Adipocyte (in vitro differentiated cells): ENCODE measurements around the gene TMEM47.

ENCODE experiments used
- DNase-seq: peaks from one replicate; pipeline ENCODE4 v3.0.0-alpha.2; 2015; ENCODE audit warnings: low read depth
- H3K27me3 ChIP-seq: replicated peaks from 2 replicates; pipeline ENCODE4 v1.7.0; 2013; ENCODE audit warnings: mild to moderate bottlenecking, low read length, moderate library complexity; ENCODE audit not compliant: control insufficient read depth, insufficient read depth
- H3K36me3 ChIP-seq: 2 replicates; pipeline ENCODE4 v1.7.0; 2013; ENCODE audit warnings: low read length, mild to moderate bottlenecking, moderate library complexity; ENCODE audit not compliant: control insufficient read depth, insufficient read depth, severe bottlenecking
- H3K4me1 ChIP-seq: 2 replicates; pipeline ENCODE4 v1.7.0; 2013; ENCODE audit warnings: mild to moderate bottlenecking, low read length, moderate library complexity; ENCODE audit not compliant: control insufficient read depth, insufficient read depth
- H3K4me3 ChIP-seq: 2 replicates; pipeline ENCODE4 v1.7.0; 2013; ENCODE audit warnings: mild to moderate bottlenecking, low read length, moderate library complexity
- H3K9ac ChIP-seq: 2 replicates; pipeline ENCODE4 v1.7.0; 2013; ENCODE audit warnings: mild to moderate bottlenecking, low read length, moderate library complexity
- H3K9me3 ChIP-seq: 2 replicates; pipeline ENCODE4 v1.7.0; 2013; ENCODE audit warnings: mild to moderate bottlenecking, low read length, moderate library complexity; ENCODE audit not compliant: control insufficient read depth

TMEM47 gene

DNA sequence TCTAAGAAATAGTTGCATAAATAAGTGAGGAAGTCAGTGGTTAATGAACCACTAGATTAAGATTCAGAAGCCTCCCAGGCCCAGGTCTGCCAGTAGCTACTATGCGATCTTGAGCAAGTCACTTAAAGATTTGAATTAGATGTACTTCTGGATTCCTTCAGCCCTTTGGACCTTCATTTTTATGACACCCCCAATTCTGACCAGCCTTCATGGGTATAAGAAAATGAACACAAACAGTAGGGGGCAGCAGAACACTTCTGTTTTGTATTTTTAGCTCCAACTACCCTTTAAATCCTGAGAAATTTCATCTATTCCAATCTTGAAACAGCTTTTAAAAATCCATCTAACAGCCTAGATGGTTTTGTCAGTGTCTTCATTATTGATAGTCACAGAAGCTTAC lies 19.0 kb downstream of the TMEM47 start:
- Histone ChIP-seq H3K9me3 (no peaks in the 10 kb centered on the region), H3K9ac (no peak overlapping the region), H3K27me3 (no peaks in the 10 kb centered on the region), H3K4me1 (no peaks in the 10 kb centered on the region), H3K4me3 (no peak overlapping the region), H3K36me3 (peaks cover 17% of the 10 kb centered on the region)
- peak; percentile 70 for DNase-seq

DNA sequence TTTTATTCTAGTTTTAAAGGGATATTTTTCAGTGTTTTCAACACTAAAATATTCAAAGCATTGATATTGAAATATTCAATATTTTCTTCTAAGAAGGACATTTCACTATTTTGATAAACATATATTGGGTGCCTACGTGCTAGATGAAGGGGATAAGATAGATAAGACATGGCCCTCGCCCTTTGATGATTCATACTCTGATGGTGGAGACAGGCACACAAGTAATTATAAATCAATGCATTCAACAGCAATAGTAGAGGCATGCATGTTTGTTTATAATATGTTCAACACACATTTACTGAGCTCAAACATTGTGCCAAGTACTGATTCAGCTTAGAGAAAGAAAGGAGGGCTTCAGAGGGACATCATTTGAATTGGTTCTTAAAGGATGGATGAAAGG lies 22.7 kb downstream of the TMEM47 start:
- no peak for DNase-seq
- H3K4me1 ChIP-seq: peaks cover 10% of the 10 kb centered on the region
- H3K27me3 ChIP-seq: no peaks in the 10 kb centered on the region
- H3K36me3 ChIP-seq: peaks cover 24% of the 10 kb centered on the region
- H3K9me3 ChIP-seq: no peaks in the 10 kb centered on the region
- H3K4me3 ChIP-seq: no peak overlapping the region
- no peak overlapping the region for H3K9ac ChIP-seq

DNA sequence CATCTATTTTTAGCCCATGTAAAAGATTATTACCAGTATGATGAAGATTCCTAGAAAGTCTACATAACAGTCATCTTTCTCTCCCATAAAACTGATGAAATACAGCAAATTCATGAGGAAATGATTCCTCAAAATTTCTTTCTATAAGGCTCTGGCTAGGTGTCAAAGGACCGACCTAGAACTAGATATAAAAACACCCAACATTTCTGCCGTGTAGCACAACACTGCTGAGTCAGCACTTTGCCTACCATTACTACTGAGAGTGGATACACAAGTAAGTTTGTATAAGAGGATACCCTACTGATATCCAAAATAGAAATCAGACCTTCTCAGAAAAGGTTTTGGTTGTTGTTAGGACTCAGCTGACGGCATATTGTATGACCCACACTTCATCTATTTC lies 24.7 kb downstream of the TMEM47 start:
- H3K9ac ChIP-seq: no peak overlapping the region
- no peaks in the 10 kb centered on the region for H3K27me3 ChIP-seq
- H3K4me1 ChIP-seq: peaks cover 30% of the 10 kb centered on the region
- H3K36me3 ChIP-seq: peaks cover 24% of the 10 kb centered on the region
- H3K9me3 ChIP-seq: no peaks in the 10 kb centered on the region
- DNase-seq: no peak
- H3K4me3 ChIP-seq: no peak overlapping the region

DNA sequence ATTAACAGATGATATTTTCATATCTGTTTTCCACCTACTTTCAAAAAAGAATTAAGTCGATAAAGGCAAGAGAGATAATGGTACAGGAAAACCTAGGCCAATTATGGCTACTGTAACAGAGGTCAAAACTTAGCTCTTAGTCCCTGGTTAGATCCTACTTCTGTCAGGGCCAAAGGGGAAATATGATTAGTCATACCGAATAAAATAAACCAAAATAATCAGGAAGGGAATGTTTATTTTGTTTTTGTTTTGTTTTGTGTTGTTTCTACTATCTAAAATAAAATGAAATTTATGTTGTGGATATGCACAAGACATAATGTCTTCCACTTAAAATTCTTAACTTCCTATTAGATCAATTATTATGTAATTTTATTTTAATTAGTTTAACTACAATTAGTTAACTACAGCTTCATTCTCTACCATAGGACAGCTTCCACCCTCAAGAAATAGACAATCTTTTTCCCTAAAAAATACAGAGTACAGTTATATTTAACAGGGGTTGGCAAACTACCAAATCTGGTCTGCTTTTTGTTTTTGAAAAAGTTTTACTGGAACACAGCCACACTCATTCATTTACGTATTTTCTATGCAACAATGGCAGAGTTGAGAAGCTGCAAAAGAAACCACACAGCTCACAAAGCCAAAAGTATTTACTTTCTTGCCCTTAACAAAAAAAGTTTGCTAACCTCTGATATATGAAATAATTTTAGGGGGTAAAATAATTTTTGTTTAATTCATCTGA lies 25.4 kb downstream of the TMEM47 start:
- Histone ChIP-seq H3K4me1 (peaks cover 34% of the 10 kb centered on the region), H3K9ac (no peak overlapping the region), H3K36me3 (peaks cover 24% of the 10 kb centered on the region), H3K27me3 (no peaks in the 10 kb centered on the region), H3K9me3 (no peaks in the 10 kb centered on the region), H3K4me3 (no peak overlapping the region)
- DNase-seq: peak; percentile 61

DNA sequence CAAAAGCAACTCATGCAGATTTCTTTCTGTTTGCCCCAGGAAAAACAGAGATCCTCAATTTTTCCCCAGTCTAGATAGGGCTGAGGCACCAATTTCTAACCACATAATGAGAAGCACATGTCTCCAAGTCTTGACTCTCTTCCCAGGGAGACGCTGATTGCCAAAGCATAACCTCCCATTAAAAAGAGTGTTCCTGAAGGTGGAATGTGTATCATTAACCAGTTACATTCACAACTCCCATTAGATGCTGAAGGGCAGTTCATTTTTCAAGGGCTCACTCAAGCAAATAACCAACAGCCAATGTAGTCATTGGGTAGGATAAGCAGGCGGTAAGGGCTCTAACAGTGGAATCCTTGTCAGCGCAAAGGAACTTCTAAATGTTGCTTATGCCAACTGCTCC lies 27.5 kb downstream of the TMEM47 start:
- peak; percentile 68 for DNase-seq
- H3K36me3 ChIP-seq: peaks cover 10% of the 10 kb centered on the region

DNA sequence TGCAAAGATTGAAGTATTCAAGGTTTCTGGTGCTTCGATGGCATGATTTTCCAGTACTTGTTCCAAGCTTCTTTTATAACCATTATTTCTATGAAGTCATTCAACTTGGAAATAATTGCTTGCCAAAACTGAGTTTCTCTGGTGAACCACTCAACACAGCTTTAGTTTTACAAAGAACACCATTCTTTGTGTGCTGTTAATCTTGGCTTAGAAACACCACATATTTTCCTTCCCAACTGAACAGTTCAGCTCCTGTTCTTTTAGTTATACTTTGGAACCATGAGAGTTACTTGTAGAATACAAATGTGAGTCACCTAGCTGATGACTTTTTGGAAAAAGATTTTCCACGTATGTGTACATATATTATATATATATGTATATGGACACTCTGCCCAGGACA lies 32.7 kb downstream of the TMEM47 start:
- Histone ChIP-seq H3K9me3 (no peaks in the 10 kb centered on the region), H3K27me3 (no peaks in the 10 kb centered on the region), H3K36me3 (no peaks in the 10 kb centered on the region), H3K9ac (no peak overlapping the region), H3K4me3 (no peak overlapping the region), H3K4me1 (peaks cover 24% of the 10 kb centered on the region)
- DNase-seq: no peak

More for the DNA sequence above, 27.5 kb downstream of the TMEM47 start:
- H3K4me3 ChIP-seq: no peak overlapping the region
- H3K9me3 ChIP-seq: no peaks in the 10 kb centered on the region
- H3K4me1 ChIP-seq: peaks cover 34% of the 10 kb centered on the region
- H3K9ac ChIP-seq: no peak overlapping the region
- no peaks in the 10 kb centered on the region for H3K27me3 ChIP-seq

DNA sequence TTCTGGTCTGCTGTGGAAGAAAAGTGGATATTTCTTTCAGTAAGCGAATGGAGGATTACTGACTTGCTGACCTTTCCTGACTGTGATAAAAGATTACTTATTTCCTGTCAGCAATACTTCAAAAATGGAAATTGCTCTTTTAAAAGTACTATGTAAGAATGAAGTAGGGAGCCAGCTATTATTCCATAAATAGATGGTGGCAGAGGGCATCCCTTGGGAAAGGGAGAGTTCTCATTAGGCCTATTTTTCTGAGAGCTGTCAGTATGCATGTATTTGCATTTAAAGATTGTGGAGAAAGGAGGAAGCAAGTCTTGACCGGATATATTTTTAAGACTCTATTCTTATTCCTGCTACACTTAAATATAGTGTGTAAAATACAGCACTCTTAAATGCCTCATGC lies 37.2 kb downstream of the TMEM47 start:
- Histone ChIP-seq H3K4me1 (no peaks in the 10 kb centered on the region), H3K9me3 (no peaks in the 10 kb centered on the region), H3K36me3 (no peaks in the 10 kb centered on the region), H3K4me3 (no peak overlapping the region), H3K9ac (no peak overlapping the region), H3K27me3 (no peaks in the 10 kb centered on the region)
- DNase-seq: no peak

DNA sequence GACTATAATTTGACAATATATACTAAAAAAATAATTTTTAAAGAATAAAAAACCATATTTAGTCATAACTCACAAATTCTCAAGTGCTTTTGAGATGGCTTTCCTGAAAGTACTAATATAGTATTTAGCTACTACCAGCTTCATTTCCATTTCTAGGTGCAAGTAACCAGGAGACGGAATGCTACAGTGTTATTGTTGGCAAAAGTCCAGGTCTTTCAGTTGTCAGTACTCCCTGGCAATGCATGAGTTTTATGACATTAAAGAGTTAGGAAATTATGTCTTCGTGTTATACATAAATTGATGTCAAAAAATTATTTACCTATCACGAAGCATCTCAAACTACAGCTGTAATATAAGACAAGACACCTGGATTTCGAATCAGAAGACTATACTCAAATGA lies 45.0 kb downstream of the TMEM47 start:
- Histone ChIP-seq H3K4me1 (no peaks in the 10 kb centered on the region), H3K27me3 (no peaks in the 10 kb centered on the region), H3K36me3 (no peaks in the 10 kb centered on the region), H3K9me3 (no peaks in the 10 kb centered on the region), H3K9ac (no peak overlapping the region), H3K4me3 (no peak overlapping the region)
- DNase-seq: no peak

DNA sequence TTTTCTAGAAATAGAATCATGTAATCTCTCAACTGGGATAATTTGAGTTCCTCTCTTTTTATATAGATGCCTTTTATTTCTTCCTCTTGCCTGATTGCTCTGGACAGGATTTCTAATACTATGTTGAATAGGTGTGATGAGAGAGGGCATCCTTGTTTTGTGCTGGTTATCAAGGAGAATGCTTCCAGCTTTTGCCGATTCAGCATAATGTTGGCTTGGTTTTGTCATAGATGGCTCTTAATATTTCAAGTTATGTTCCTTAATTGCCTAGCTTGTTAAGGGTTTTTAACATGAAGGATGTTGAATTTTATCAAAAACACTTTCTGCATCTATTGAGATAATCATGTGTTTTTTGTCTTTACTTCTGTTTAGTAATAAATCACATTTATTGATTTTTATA lies 58.7 kb downstream of the TMEM47 start:
- Histone ChIP-seq H3K9ac (no peak overlapping the region), H3K4me3 (no peak overlapping the region), H3K9me3 (no peaks in the 10 kb centered on the region), H3K27me3 (no peaks in the 10 kb centered on the region), H3K4me1 (no peaks in the 10 kb centered on the region), H3K36me3 (no peaks in the 10 kb centered on the region)
- DNase-seq: no peak

DNA sequence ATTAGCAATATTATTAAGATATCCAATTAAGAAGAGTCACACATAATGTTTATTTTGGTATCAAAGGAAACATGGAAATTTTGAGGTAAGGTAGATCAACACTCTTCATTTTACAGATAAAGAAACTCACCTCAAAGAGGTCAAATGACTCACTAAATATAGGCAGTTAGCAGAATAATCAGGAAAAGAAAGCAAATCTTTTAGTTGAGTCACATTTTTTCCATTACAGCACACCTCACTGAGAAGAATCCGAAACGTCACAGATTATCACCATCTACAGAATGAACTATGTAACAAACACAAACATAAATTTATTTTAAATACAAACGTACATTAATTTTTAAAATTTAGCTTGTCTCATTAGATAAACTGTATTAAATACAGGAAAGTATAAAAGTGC lies 70.1 kb downstream of the TMEM47 start:
- H3K27me3 ChIP-seq: no peaks in the 10 kb centered on the region
- H3K9me3 ChIP-seq: peaks cover 11% of the 10 kb centered on the region
- no peak for DNase-seq
- H3K9ac ChIP-seq: no peak overlapping the region
- no peak overlapping the region for H3K4me3 ChIP-seq
- no peaks in the 10 kb centered on the region for H3K4me1 ChIP-seq
- no peaks in the 10 kb centered on the region for H3K36me3 ChIP-seq

DNA sequence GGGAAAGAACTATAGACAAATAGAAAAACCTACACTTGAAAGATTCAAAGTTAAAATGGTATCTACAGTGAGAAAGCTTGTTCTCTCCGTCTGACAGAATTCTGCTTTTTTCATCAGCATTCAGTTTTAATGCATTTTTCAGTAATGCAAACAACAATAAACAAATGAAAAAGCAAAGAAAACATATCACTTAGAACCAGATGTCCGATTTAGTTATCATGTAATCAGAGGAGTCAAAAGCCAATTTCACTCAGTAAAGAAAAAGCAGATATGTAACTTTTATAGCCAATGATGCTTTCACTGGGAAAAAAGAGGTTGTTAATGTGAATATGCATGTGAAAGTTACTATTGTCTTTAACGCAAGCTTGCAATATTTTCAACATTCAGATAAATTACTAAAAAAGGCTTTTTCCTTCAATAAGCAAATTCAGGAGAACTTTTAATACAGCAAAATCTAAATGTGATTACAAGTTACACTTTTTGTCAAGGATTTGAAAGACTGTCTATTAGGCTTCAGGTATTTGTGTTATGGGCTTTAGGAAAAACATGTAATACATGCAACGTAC lies 70.7 kb downstream of the TMEM47 start:
- Histone ChIP-seq H3K9me3 (peaks cover 11% of the 10 kb centered on the region), H3K4me3 (no peak overlapping the region), H3K9ac (no peak overlapping the region), H3K4me1 (no peaks in the 10 kb centered on the region), H3K36me3 (no peaks in the 10 kb centered on the region), H3K27me3 (no peaks in the 10 kb centered on the region)
- no peak for DNase-seq

DNA sequence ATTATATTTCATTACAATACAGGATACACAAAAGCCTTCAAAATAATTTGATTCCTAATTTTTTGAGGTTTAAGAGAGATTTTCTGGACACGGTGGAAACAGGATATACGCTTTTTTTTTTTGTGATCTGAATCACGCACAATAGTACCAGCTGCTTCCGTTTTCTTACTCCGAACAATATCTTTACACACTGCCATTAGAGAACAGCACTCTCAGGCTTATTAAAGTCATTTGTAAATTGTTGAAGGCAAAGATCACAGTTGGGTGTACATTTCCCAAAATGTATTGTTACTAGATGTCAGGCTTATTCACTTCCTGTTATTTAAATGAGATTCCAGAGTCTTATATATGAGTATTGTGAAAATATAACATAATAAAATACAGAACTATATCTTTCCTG lies 71.5 kb downstream of the TMEM47 start:
- no peak overlapping the region for H3K4me3 ChIP-seq
- no peaks in the 10 kb centered on the region for H3K27me3 ChIP-seq
- no peaks in the 10 kb centered on the region for H3K36me3 ChIP-seq
- no peaks in the 10 kb centered on the region for H3K4me1 ChIP-seq
- DNase-seq: peak; percentile 34
- H3K9ac ChIP-seq: no peak overlapping the region
- peaks cover 11% of the 10 kb centered on the region for H3K9me3 ChIP-seq
